Spinal cord (tissue), 10 donors: ENCODE data around the gene GJA5. TPM values are rescaled to one million over a fixed set of nuclear protein-coding genes. Genes with fewer than 3 reads are reported as not detected.

Experiments used
- DNase-seq, 6 donors: peaks; one replicate each; pipeline versions ENCODE4 v3.0.0 to v3.0.0-alpha.2; 2013 to 2015; ENCODE audit warnings: low spot score in 6 of 6, low read depth in 4 of 6
- H3K27ac ChIP-seq: one replicate; pipeline ENCODE4 v1.5.1; 2013; ENCODE audit warnings: low read depth, low read length, control low read depth
- H3K27me3 ChIP-seq: one replicate; pipeline ENCODE4 v1.6.1; 2013; ENCODE audit warnings: low read length; ENCODE audit not compliant: control insufficient read depth, insufficient read depth
- H3K36me3 ChIP-seq: one replicate; pipeline ENCODE4 v1.6.1; 2013; ENCODE audit warnings: low read length; ENCODE audit not compliant: control insufficient read depth, insufficient read depth
- H3K4me1 ChIP-seq: one replicate; pipeline ENCODE4 v1.6.1; 2013; ENCODE audit warnings: low read length; ENCODE audit not compliant: control insufficient read depth, insufficient read depth
- H3K4me3 ChIP-seq: one replicate; pipeline ENCODE4 v1.5.1; 2013; ENCODE audit warnings: low read depth, low read length, control low read depth
- H3K9me3 ChIP-seq: one replicate; pipeline ENCODE4 v1.6.1; 2013; ENCODE audit warnings: low read length; ENCODE audit not compliant: control insufficient read depth, insufficient read depth
- WGBS: methylation state at CpG from one replicate; pipeline ENCODE4 v1.1.5; 2013; ENCODE audit warnings: missing lambda C conversion rate; ENCODE audit not compliant: insufficient coverage; 5-methylcytosine and 5-hydroxymethylcytosine counted together
- polyA plus RNA-seq, 2 donors: library from polyadenylated mRNA; unstranded; fragments of 120-200 nt; gene quantifications; one replicate each; pipeline ENCODE4 v1.2.1, GENCODE V29; 2013; ENCODE audit not compliant: insufficient read length in 2 of 2
- total RNA-seq, 2 donors: library from RNA; depleted of rRNA in 1 of 2; stranded (reverse); fragments of 120-200 nt in 1 of 2; fragments of >200 nt in 1 of 2; gene quantifications; one replicate each; pipeline versions ENCODE4 v1.2.3 to v1.2.4, GENCODE V29; 2013 to 2014
- donor health status: healthy.

GJA5 gene
- total and polyA plus RNA-seq, 4 donors = 3.5 to 27.5 (median 6.1) TPM

- H3K9me3 ChIP-seq = no peaks in the 10 kb centered on the region
- no peak for DNase-seq
- H3K27ac ChIP-seq = no peak overlapping the region
- H3K36me3 ChIP-seq = no peaks in the 10 kb centered on the region
- H3K27me3 ChIP-seq = no peaks in the 10 kb centered on the region
- no peaks in the 10 kb centered on the region for H3K4me1 ChIP-seq
- 100% methylated on average over 1 of the region's 2 CpGs for WGBS
- H3K4me3 ChIP-seq = no peak overlapping the region
Measured at GRCh38 chr1:147787765-147788164, 27.4 kb upstream of the GJA5 start.

- Histone ChIP-seq H3K9me3 (no peaks in the 10 kb centered on the region), H3K4me1 (no peaks in the 10 kb centered on the region), H3K36me3 (no peaks in the 10 kb centered on the region), H3K27me3 (no peaks in the 10 kb centered on the region), H3K27ac (no peak overlapping the region), H3K4me3 (no peak overlapping the region)
- WGBS = 65% methylated on average over 3 of the region's 3 CpGs
- DNase-seq = no peak
Measured at GRCh38 chr1:147786536-147786935, 26.1 kb upstream of the GJA5 start.

GRCh38 chr1:147785794-147786506, 25.5 kb upstream of the GJA5 start:
- Histone ChIP-seq H3K4me1 (no peaks in the 10 kb centered on the region), H3K27ac (no peak overlapping the region), H3K9me3 (no peaks in the 10 kb centered on the region), H3K27me3 (no peaks in the 10 kb centered on the region), H3K4me3 (no peak overlapping the region), H3K36me3 (no peaks in the 10 kb centered on the region)
- 70% methylated on average over 4 of the region's 7 CpGs for WGBS
- no peak for DNase-seq

- no peaks in the 10 kb centered on the region for H3K36me3 ChIP-seq
- H3K27ac ChIP-seq = no peak overlapping the region
- H3K27me3 ChIP-seq = no peaks in the 10 kb centered on the region
- peak in 1 of 6 donors; percentile 8 for DNase-seq
- no peaks in the 10 kb centered on the region for H3K9me3 ChIP-seq
- H3K4me1 ChIP-seq = no peaks in the 10 kb centered on the region
- H3K4me3 ChIP-seq = no peak overlapping the region
- WGBS = no CpG with 5 or more reads among the region's 1 CpG
Measured at GRCh38 chr1:147784941-147785340, 24.5 kb upstream of the GJA5 start.

- DNase-seq = no peak
- H3K27ac ChIP-seq = no peak overlapping the region
- 50% methylated on average over 1 of the region's 3 CpGs for WGBS
Measured at GRCh38 chr1:147781056-147781471, 20.7 kb upstream of the GJA5 start.

GRCh38 chr1:147777694-147778093, 17.3 kb upstream of the GJA5 start:
- peak in 1 of 6 donors; percentile 16 for DNase-seq
- Histone ChIP-seq H3K4me1 (no peaks in the 10 kb centered on the region), H3K36me3 (no peaks in the 10 kb centered on the region), H3K4me3 (no peak overlapping the region), H3K27ac (no peak overlapping the region), H3K9me3 (no peaks in the 10 kb centered on the region), H3K27me3 (no peaks in the 10 kb centered on the region)
- 35% methylated on average over 5 of the region's 5 CpGs for WGBS

More at GRCh38 chr1:147781056-147781471, 20.7 kb upstream of the GJA5 start:
- H3K27me3 ChIP-seq = no peaks in the 10 kb centered on the region
- H3K36me3 ChIP-seq = no peaks in the 10 kb centered on the region
- H3K4me3 ChIP-seq = no peak overlapping the region
- no peaks in the 10 kb centered on the region for H3K4me1 ChIP-seq
- H3K9me3 ChIP-seq = no peaks in the 10 kb centered on the region

- no peaks in the 10 kb centered on the region for H3K36me3 ChIP-seq
- no peak for DNase-seq
- 23% methylated on average over 9 of the region's 9 CpGs for WGBS
- no peaks in the 10 kb centered on the region for H3K27me3 ChIP-seq
- H3K4me1 ChIP-seq = peaks cover 8% of the 10 kb centered on the region
- no peak overlapping the region for H3K27ac ChIP-seq
- no peaks in the 10 kb centered on the region for H3K9me3 ChIP-seq
- no peak overlapping the region for H3K4me3 ChIP-seq
Measured at GRCh38 chr1:147773215-147773715, 12.9 kb upstream of the GJA5 start.

GRCh38 chr1:147772570-147772969, 12.2 kb upstream of the GJA5 start:
- peaks cover 8% of the 10 kb centered on the region for H3K4me1 ChIP-seq
- H3K36me3 ChIP-seq = no peaks in the 10 kb centered on the region
- no peaks in the 10 kb centered on the region for H3K9me3 ChIP-seq
- no peak for DNase-seq
- H3K4me3 ChIP-seq = no peak overlapping the region
- WGBS = 88% methylated on average over 1 of the region's 4 CpGs
- H3K27ac ChIP-seq = no peak overlapping the region
- H3K27me3 ChIP-seq = no peaks in the 10 kb centered on the region

GRCh38 chr1:147771226-147772125, 11.1 kb upstream of the GJA5 start:
- Histone ChIP-seq H3K27ac (no peak overlapping the region), H3K27me3 (no peaks in the 10 kb centered on the region), H3K36me3 (no peaks in the 10 kb centered on the region), H3K9me3 (no peaks in the 10 kb centered on the region), H3K4me1 (peaks cover 8% of the 10 kb centered on the region), H3K4me3 (no peak overlapping the region)
- peak in 1 of 6 donors; percentile 25 for DNase-seq
- WGBS = 72% methylated on average over 7 of the region's 10 CpGs
